Spleen (tissue), 11 donors: ENCODE measurements around the gene DGKG. TPM values are rescaled to one million over a fixed set of nuclear protein-coding genes. Genes with fewer than 3 reads are reported as not detected.
A peak's percentile ranks its signal among the peaks of the same experiment; 100 is the strongest.

Experiments used
- DNase-seq: peaks from one replicate; pipeline ENCODE4 v3.0.0-alpha.2; 2020
- H3K27ac ChIP-seq, 8 donors: fragments of 200-600 bp; sonication (generic) in 7 of 8; 1 replicate in 4 of 8; 2 replicates in 4 of 8; pipeline versions ENCODE4 v1.5.0 to v1.8.0; 2016 to 2021; ENCODE audit warnings: inconsistent platforms in 4 of 8, mild to moderate bottlenecking in 4 of 8, moderate library complexity in 1 of 8
- H3K27me3 ChIP-seq, 7 donors: fragments of 200-600 bp; sonication (generic) in 6 of 7; replicated peaks in 1 of 7; 1 replicate in 4 of 7; 2 replicates in 3 of 7; pipeline versions ENCODE4 v1.5.0 to v1.8.0; 2016 to 2021; ENCODE audit warnings: inconsistent platforms in 3 of 7, mild to moderate bottlenecking in 1 of 7
- H3K36me3 ChIP-seq, 6 donors: fragments of 200-600 bp; sonication (generic) in 5 of 6; 1 replicate in 4 of 6; 2 replicates in 2 of 6; pipeline versions ENCODE4 v1.5.0 to v1.8.0; 2016 to 2021; ENCODE audit warnings: inconsistent platforms in 2 of 6
- H3K4me1 ChIP-seq, 6 donors: fragments of 200-600 bp; sonication (generic) in 5 of 6; 1 replicate in 3 of 6; 2 replicates in 3 of 6; pipeline versions ENCODE4 v1.5.0 to v1.8.0; 2016 to 2021; ENCODE audit warnings: inconsistent platforms in 3 of 6
- H3K4me3 ChIP-seq, 8 donors: fragments of 200-600 bp; sonication (generic) in 7 of 8; 1 replicate in 4 of 8; 2 replicates in 4 of 8; pipeline versions ENCODE4 v1.5.0 to v1.8.0; 2016 to 2021; ENCODE audit warnings: inconsistent platforms in 4 of 8, mild to moderate bottlenecking in 4 of 8, moderate library complexity in 2 of 8
- H3K9me3 ChIP-seq, 8 donors: fragments of 200-600 bp; sonication (generic) in 7 of 8; 1 replicate in 4 of 8; 2 replicates in 4 of 8; pipeline versions ENCODE4 v1.5.0 to v1.8.0; 2016 to 2021; ENCODE audit warnings: inconsistent platforms in 4 of 8
- CTCF ChIP-seq, 11 experiments: fragments of 200-600 bp in 7 of 11; fragments of 450-650 bp in 4 of 11; sonication (generic) in 4 of 11; IDR thresholded peaks in 8 of 11; conservative IDR thresholded peaks in 3 of 11; 1 replicate in 7 of 11; 2 replicates in 4 of 11; pipeline versions ENCODE4 v1.4.0 to v1.8.0; 2016 to 2021; ENCODE audit warnings: antibody characterized with exemption in 11 of 11, inconsistent platforms in 4 of 11, mild to moderate bottlenecking in 1 of 11
- POLR2A ChIP-seq, 3 donors: fragments of 450-650 bp; IDR thresholded peaks; one replicate each; pipeline ENCODE4 v1.5.1; 2017; ENCODE audit warnings: antibody characterized with exemption in 3 of 3, mild to moderate bottlenecking in 1 of 3
- POLR2AphosphoS5 ChIP-seq, 3 donors: sonication (generic); formaldehyde crosslinking; IDR thresholded peaks; one replicate each; pipeline ENCODE4 v1.5.1; 2017; ENCODE audit warnings: antibody characterized with exemption in 3 of 3
- WGBS, 5 donors: extraction: QIAGEN DNeasy Blood & Tissue Kit in 3 of 5; methylation state at CpG; one replicate each; pipeline versions ENCODE4 v1.1.5 to v1.1.7; 2013 to 2018; 5-methylcytosine and 5-hydroxymethylcytosine counted together
- intact Hi-C: fragments of 100-400 bp; cut with DNase I; formaldehyde crosslinking; loops from one replicate; pipeline ENCODE4 v1.15.0; 2023; ENCODE audit warnings: low total_unique reads
- polyA plus RNA-seq, 3 donors: library from polyadenylated mRNA; stranded (reverse); fragments of 200-250 nt; gene quantifications; one replicate each; pipeline ENCODE4 v1.2.1, GENCODE V29; 2013
- total RNA-seq, 7 donors: library from RNA; depleted of rRNA in 3 of 7; stranded (reverse); fragments of >200 nt in 3 of 7; fragmentation: NEBNext Ultra II Directional in 4 of 7; extraction: Animal tissue kit (Norgen Biotek cat#: 25700) in 4 of 7; gene quantifications; one replicate each; pipeline versions ENCODE4 v1.1.0 to v1.2.1, GENCODE V29; 2016 to 2021
- donor health status: healthy with polysubstance abuse.
- donor health status: DM: no; HTN: no; CAD: no; lungs with moderate emphysema.
- donor health status: DM: no; HTN: no; CAD: no.
- donor health status: Bipolar disorder and iron deficiency.
- donor health status: healthy.
- donor health status: DM: no; HTN: no; CAD: no.
- donor health status: DM: yes; HTN: yes; CAD: no.

The DGKG gene
- total and polyA plus RNA-seq, 10 donors: 0.22 to 7.7 (median 5.4) TPM

DNA sequence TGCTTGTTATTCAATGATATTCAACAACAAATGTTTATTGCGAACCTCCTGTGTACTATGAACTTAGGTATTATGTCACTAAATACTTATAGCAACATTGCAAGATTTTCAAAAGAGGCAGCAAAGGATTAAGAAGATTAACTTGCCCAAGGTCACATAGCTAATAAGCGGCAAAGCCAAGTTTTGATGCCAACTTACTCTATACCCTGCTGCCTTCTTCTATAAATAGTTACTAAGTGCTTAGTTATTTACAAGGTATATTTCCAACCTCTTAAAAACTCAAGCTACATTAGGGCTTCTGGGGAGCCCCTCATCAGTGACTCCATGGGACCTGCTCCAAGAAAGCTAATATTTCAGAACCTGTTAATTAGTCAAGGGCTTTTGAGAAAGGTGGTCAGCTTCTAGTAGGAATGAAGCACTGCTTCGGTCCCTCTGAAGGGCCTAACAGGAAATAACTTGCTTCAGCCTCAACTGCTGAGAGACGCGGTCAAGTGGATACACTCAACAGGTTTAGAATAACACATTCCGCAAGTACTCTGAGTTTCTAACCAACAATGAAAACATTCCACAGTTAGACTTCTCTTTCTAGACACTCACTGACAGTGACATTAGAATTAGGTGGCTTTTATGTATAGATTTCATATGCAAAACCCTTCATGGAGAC is 125.5 kb downstream of the DGKG start:
- H3K27me3 ChIP-seq: no peaks in the 10 kb centered on the region
- H3K4me1 ChIP-seq: peaks cover 0 to 13% (median 3%) of the 10 kb centered on the region in 6 donors
- peaks cover 0 to 33% (median 0%) of the 10 kb centered on the region in 6 donors for H3K36me3 ChIP-seq
- no peak overlapping the region for H3K4me3 ChIP-seq
- H3K27ac ChIP-seq: no peak overlapping the region
- WGBS, 5 donors: 71 to 94% (median 92%) methylated on average over 6 of the region's 6 CpGs
- TF ChIP-seq POLR2A (IDR thresholded peaks at IDR 0.05) (no peak), POLR2AphosphoS5 (IDR thresholded peaks at IDR 0.05) (no peak), CTCF (IDR thresholded peaks at IDR 0.05 in 8 of 11, conservative IDR thresholded peaks at IDR 0.05 in 3 of 11) (no peak)
- intact Hi-C loops: no loop called here
- H3K9me3 ChIP-seq: no peaks in the 10 kb centered on the region
- no peak for DNase-seq

GRCh38 chr3:186235554-186235953 is 126.5 kb downstream of the DGKG start:
- H3K27ac ChIP-seq: peak overlapping the region in 1 of 8 donors; percentile 23
- WGBS, 5 donors: 45 to 62% (median 61%) methylated on average over 5 of the region's 5 CpGs
- intact Hi-C loops: no loop called here
- no peaks in the 10 kb centered on the region for H3K9me3 ChIP-seq
- TF ChIP-seq POLR2AphosphoS5 (IDR thresholded peaks at IDR 0.05) (no peak), CTCF (IDR thresholded peaks at IDR 0.05 in 8 of 11, conservative IDR thresholded peaks at IDR 0.05 in 3 of 11) (no peak), POLR2A (IDR thresholded peaks at IDR 0.05) (no peak)
- no peaks in the 10 kb centered on the region for H3K27me3 ChIP-seq
- no peak overlapping the region for H3K4me3 ChIP-seq
- peaks cover 0 to 9% (median 0%) of the 10 kb centered on the region in 6 donors for H3K4me1 ChIP-seq
- H3K36me3 ChIP-seq: peaks cover 0 to 25% (median 0%) of the 10 kb centered on the region in 6 donors
- no peak for DNase-seq

DNA sequence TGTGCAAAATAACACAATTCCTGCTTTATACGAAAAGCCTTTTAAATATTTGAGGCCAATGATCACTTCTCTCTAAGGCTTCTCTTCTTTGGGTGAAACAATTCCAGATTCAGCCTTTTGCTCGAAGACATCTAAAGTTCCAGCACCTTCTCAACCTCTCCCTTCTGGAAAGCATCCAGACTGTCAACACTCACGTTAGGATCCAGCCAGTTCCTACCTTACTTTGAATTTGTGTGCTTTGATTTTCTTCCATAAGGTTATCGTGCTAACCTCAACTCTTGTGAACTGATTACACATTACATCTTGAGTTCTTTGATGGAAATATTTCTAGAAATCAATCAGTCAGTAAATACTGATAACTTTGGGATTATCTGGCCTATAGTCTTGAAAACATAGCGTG is 127.9 kb downstream of the DGKG start:
- WGBS, 5 donors: 87 to 95% (median 90%) methylated on average over 5 of the region's 5 CpGs
- peaks cover 0 to 15% (median 0%) of the 10 kb centered on the region in 6 donors for H3K36me3 ChIP-seq
- H3K4me1 ChIP-seq: peaks cover 0 to 9% (median 0%) of the 10 kb centered on the region in 6 donors
- H3K27me3 ChIP-seq: no peaks in the 10 kb centered on the region
- H3K4me3 ChIP-seq: no peak overlapping the region
- intact Hi-C loops: no loop called here
- DNase-seq: no peak
- no peaks in the 10 kb centered on the region for H3K9me3 ChIP-seq
- no peak for TF ChIP-seq POLR2AphosphoS5 (IDR thresholded peaks at IDR 0.05)
- H3K27ac ChIP-seq: no peak overlapping the region

DNA sequence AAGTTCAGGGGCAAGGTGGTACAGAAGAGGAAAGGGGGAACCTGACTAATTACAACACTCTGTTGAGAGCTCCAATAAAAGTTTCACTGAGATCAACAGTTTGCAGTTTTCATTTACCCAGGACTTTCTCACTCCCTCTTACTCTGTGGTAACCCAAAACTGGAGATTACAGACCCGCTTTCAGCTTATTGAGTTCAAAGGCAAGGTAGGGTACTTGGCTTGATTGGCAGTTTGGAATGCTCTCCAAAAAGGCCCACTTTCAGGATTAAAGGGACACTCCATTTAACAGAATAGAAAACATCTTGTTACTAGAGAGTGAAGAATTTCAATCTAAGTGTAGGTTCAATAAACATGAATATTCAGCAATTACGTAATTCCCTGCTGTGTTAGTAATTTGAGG is 135.6 kb downstream of the DGKG start:
- Histone ChIP-seq H3K9me3 (no peaks in the 10 kb centered on the region), H3K27me3 (peaks cover 0 to 5% (median 0%) of the 10 kb centered on the region in 7 donors), H3K27ac (no peak overlapping the region), H3K4me1 (no peaks in the 10 kb centered on the region), H3K4me3 (no peak overlapping the region), H3K36me3 (peaks cover 0 to 3% (median 0%) of the 10 kb centered on the region in 6 donors)
- WGBS, 5 donors: 85 to 94% (median 93%) methylated on average over 2 of the region's 2 CpGs
- intact Hi-C loops: no loop called here
- TF ChIP-seq CTCF (IDR thresholded peaks at IDR 0.05 in 8 of 11, conservative IDR thresholded peaks at IDR 0.05 in 3 of 11) (no peak), POLR2AphosphoS5 (IDR thresholded peaks at IDR 0.05) (no peak), POLR2A (IDR thresholded peaks at IDR 0.05) (no peak)
- no peak for DNase-seq
